Mammary epithelial cell (primary cell): ENCODE measurements around the gene GPC5.

Experiments used
- EZH2 ChIP-seq: IDR thresholded peaks from 2 replicates; pipeline ENCODE4 v1.6.1; 2012; ENCODE audit warnings: low read length, inconsistent platforms, borderline replicate concordance
- TF ChIP-seq, protein P1 (sequence below), 2 donors: IDR thresholded peaks in 1 of 2; conservative IDR thresholded peaks in 1 of 2; 2 replicates each; pipeline ENCODE4 v1.5.1; 2011 to 2012; ENCODE audit warnings: inconsistent platforms in 2 of 2, low read length in 2 of 2, mild to moderate bottlenecking in 2 of 2, control low read depth in 1 of 2, low read depth in 1 of 2; ENCODE audit not compliant: insufficient read depth in 1 of 2; ENCODE audit errors: extremely low read depth in 1 of 2

DNA sequence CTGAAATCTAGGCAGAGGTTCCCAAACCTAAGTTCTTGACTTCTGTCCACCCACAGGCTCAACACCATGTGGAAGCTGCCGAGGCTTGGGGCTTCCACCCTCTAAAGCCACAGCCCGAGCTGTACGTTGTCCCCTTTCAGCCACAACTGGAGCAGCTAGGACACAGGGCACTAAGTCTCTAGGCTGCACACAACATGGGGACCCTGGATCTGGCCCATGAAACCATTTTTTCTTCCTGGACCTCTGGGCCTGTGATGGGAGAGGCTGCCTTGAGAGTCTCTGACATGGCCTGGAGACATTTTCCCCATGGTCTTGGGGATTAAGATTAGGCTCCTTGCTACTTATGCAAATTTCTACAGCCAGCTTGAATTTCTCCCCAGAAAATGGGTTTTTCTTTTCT lies 118.4 kb downstream of the GPC5 start:
- TF ChIP-seq, protein P1, sequence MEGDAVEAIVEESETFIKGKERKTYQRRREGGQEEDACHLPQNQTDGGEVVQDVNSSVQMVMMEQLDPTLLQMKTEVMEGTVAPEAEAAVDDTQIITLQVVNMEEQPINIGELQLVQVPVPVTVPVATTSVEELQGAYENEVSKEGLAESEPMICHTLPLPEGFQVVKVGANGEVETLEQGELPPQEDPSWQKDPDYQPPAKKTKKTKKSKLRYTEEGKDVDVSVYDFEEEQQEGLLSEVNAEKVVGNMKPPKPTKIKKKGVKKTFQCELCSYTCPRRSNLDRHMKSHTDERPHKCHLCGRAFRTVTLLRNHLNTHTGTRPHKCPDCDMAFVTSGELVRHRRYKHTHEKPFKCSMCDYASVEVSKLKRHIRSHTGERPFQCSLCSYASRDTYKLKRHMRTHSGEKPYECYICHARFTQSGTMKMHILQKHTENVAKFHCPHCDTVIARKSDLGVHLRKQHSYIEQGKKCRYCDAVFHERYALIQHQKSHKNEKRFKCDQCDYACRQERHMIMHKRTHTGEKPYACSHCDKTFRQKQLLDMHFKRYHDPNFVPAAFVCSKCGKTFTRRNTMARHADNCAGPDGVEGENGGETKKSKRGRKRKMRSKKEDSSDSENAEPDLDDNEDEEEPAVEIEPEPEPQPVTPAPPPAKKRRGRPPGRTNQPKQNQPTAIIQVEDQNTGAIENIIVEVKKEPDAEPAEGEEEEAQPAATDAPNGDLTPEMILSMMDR (conservative IDR thresholded peaks at IDR 0.05 in 1 of 2, IDR thresholded peaks at IDR 0.05 in 1 of 2; ENCODE audit: extremely low read depth in 1 of 2, insufficient read depth in 1 of 2, low read depth in 1 of 2, low read length in 2 of 2) = no peak
- TF ChIP-seq EZH2 = no peak
